Measurements from ENCODE around the gene OLFML2A.

Gene OLFML2A

DNA sequence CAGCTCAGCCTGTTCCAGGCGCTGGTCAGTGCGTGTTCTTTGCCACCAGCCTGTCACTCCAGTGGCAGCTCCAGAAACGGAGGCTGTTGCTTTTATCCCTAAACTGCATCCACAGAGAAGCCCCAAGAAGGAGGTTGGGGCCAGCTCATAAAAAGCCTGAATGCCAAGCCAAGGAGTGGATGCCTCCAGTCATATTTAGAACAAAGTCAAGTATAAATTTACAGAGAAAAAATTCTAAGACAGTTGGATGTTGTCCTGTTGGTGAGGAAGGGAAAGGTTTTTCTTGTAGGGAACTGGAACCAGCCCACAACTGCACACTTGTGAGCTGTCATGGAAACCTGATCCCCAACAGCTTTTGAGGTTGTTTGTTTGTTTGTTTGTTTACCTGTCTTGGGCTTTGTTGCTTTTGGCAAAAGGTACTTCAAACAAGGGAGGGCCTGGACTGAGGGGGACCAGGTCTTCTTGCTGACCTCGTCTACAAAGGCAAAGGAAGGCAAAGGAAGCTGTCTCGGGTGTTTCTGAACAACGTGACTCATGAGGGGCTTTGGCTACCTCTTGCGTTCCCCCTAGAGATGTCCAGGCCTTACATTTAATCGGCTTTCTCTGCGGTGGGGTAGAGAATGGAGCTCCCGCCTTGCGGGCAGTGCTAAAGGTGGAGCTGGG is 36.7 kb downstream of the OLFML2A start:
- H3K9me3 ChIP-seq (ENCODE audit: control insufficient read depth, low read length), result no peaks in the 10 kb centered on the region
- TF ChIP-seq, protein P1, sequence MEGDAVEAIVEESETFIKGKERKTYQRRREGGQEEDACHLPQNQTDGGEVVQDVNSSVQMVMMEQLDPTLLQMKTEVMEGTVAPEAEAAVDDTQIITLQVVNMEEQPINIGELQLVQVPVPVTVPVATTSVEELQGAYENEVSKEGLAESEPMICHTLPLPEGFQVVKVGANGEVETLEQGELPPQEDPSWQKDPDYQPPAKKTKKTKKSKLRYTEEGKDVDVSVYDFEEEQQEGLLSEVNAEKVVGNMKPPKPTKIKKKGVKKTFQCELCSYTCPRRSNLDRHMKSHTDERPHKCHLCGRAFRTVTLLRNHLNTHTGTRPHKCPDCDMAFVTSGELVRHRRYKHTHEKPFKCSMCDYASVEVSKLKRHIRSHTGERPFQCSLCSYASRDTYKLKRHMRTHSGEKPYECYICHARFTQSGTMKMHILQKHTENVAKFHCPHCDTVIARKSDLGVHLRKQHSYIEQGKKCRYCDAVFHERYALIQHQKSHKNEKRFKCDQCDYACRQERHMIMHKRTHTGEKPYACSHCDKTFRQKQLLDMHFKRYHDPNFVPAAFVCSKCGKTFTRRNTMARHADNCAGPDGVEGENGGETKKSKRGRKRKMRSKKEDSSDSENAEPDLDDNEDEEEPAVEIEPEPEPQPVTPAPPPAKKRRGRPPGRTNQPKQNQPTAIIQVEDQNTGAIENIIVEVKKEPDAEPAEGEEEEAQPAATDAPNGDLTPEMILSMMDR (IDR thresholded peaks at IDR 0.05), result no peak
- H3K4me2 ChIP-seq (ENCODE audit: low read length), result no peak overlapping the region
- no peak overlapping the region for H3K4me3 ChIP-seq (ENCODE audit: low read depth, low read length)
- H3K27ac ChIP-seq, result no peak overlapping the region
- no peak overlapping the region for H2AFZ ChIP-seq
- no peaks in the 10 kb centered on the region for H3K79me2 ChIP-seq
- no peaks in the 10 kb centered on the region for H3K4me1 ChIP-seq
- H3K36me3 ChIP-seq (ENCODE audit: control insufficient read depth, insufficient read depth, low read length), result no peaks in the 10 kb centered on the region
- H3K9ac ChIP-seq, result no peak overlapping the region
- H3K27me3 ChIP-seq (ENCODE audit: control insufficient read depth, insufficient read depth, low read length), result no peaks in the 10 kb centered on the region

DNA sequence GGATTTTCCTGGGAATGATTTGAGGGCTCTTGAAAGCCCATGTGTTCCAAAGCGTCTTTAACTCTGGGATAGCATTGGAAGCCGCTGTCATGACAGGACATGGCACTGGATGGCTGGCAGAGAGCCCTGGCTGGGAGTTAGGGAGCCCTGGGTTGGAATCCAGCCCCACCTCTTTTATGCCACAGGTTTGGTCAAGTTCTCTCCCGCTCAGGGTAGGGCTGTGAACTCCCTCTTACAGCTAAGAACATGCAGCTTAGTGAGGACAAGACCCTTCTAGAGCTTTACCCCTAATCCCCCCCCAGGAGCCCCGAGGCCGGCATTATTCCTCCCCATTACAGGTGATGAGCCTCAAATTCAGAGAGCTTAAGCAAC is 37.2 kb downstream of the OLFML2A start:
- no peaks in the 10 kb centered on the region for H3K4me1 ChIP-seq
- H3K9ac ChIP-seq, result no peak overlapping the region
- no peak overlapping the region for H3K27ac ChIP-seq
- H2AFZ ChIP-seq, result no peak overlapping the region
- H3K4me2 ChIP-seq (ENCODE audit: low read length), result no peak overlapping the region
- no peaks in the 10 kb centered on the region for H3K27me3 ChIP-seq (ENCODE audit: control insufficient read depth, insufficient read depth, low read length)
- no peaks in the 10 kb centered on the region for H3K36me3 ChIP-seq (ENCODE audit: control insufficient read depth, insufficient read depth, low read length)
- no peaks in the 10 kb centered on the region for H3K79me2 ChIP-seq
- no peak overlapping the region for H3K4me3 ChIP-seq (ENCODE audit: low read depth, low read length)
- TF ChIP-seq, protein P1 (IDR thresholded peaks at IDR 0.05), result no peak
- H3K9me3 ChIP-seq (ENCODE audit: control insufficient read depth, low read length), result no peaks in the 10 kb centered on the region

DNA sequence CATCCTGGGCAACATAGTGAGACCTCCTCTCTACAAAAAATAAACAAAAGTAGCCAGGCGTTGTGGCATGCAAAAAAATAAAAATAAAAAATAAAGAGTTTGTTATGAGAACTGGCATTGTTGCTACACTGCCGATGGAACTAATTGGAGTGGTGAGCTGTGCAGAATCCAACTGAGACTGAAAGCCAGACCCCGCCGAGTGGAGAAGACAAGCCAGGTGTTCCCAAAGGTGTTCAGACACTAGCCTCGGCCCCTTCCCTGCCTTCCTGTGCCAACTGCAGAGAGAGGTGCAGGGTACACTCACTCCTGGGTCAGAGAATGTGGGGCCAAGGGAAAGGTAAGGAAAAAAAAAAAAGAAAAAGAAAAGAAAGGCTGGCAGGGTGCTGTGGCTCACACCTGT is 38.7 kb downstream of the OLFML2A start:
- Histone ChIP-seq H3K4me2 (ENCODE audit: low read length) (no peak overlapping the region), H3K4me1 (no peaks in the 10 kb centered on the region), H3K27ac (no peak overlapping the region), H3K9me3 (ENCODE audit: control insufficient read depth, low read length) (no peaks in the 10 kb centered on the region), H2AFZ (no peak overlapping the region), H3K27me3 (ENCODE audit: control insufficient read depth, insufficient read depth, low read length) (no peaks in the 10 kb centered on the region), H3K9ac (no peak overlapping the region), H3K36me3 (ENCODE audit: control insufficient read depth, insufficient read depth, low read length) (no peaks in the 10 kb centered on the region), H3K4me3 (ENCODE audit: low read depth, low read length) (no peak overlapping the region), H3K79me2 (no peaks in the 10 kb centered on the region)
- TF ChIP-seq, protein P1 (IDR thresholded peaks at IDR 0.05), result no peak

DNA sequence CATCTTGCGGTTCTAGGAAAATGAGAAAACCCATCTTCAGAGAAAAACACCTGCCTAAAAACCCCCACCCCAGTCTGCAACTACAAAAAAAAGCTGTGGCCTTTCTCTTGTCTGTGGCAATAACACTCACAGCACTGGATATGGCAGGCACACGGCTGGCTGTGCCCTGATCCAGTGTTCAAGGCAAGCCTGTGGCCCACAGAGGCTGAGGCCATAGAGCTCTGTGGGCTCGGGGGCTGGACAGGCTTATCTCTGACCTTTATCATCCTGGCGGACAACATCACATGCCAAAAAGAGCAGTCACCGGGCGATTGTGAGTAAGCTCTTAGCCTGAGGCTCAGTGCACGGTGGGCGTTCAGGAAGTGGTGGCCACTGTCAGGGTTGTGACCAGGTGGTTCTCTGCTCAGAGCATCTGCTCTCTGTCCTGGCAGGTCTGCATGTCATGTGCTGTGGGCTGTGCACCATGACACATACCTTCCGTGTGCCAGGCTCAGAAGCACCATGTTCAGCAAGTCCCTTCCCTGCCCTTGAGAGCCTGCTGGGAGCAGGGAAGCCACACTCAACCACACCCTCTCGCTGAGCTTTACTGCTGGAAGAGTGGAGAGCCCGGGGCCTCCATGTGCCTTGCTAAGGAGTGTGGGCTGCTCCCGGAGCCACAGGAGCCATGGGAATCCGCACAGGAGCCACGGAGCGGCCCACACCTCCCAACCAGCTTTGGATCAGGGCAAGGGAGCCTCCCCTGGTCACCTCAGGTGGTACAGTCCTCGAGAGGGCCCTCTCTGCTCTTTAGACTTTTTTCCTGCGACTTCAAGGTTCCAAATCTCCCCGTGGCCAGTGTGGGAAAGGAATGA is 41.7 kb downstream of the OLFML2A start:
- H3K9me3 ChIP-seq (ENCODE audit: control insufficient read depth, low read length), result no peaks in the 10 kb centered on the region
- no peak overlapping the region for H2AFZ ChIP-seq
- no peak overlapping the region for H3K27ac ChIP-seq
- H3K4me3 ChIP-seq (ENCODE audit: low read depth, low read length), result no peak overlapping the region
- no peak overlapping the region for H3K4me2 ChIP-seq (ENCODE audit: low read length)
- H3K79me2 ChIP-seq, result no peaks in the 10 kb centered on the region
- no peaks in the 10 kb centered on the region for H3K27me3 ChIP-seq (ENCODE audit: control insufficient read depth, insufficient read depth, low read length)
- H3K9ac ChIP-seq, result no peak overlapping the region
- no peaks in the 10 kb centered on the region for H3K4me1 ChIP-seq
- H3K36me3 ChIP-seq (ENCODE audit: control insufficient read depth, insufficient read depth, low read length), result no peaks in the 10 kb centered on the region
- TF ChIP-seq, protein P1 (IDR thresholded peaks at IDR 0.05), result no peak

Data from parathyroid adenoma (tissue), 2 donors.